ENCODE data around the gene TOP3B. TPM values are rescaled to one million over a fixed set of nuclear protein-coding genes. Genes with fewer than 3 reads are reported as not detected.

The TOP3B gene
- total and polyA plus RNA-seq, 10 of the 15 experiments (the other 5 are each of a cell fraction or from before 2014, with no cell fraction given): 0.60 to 47.3 (median 33.7) TPM

DNA sequence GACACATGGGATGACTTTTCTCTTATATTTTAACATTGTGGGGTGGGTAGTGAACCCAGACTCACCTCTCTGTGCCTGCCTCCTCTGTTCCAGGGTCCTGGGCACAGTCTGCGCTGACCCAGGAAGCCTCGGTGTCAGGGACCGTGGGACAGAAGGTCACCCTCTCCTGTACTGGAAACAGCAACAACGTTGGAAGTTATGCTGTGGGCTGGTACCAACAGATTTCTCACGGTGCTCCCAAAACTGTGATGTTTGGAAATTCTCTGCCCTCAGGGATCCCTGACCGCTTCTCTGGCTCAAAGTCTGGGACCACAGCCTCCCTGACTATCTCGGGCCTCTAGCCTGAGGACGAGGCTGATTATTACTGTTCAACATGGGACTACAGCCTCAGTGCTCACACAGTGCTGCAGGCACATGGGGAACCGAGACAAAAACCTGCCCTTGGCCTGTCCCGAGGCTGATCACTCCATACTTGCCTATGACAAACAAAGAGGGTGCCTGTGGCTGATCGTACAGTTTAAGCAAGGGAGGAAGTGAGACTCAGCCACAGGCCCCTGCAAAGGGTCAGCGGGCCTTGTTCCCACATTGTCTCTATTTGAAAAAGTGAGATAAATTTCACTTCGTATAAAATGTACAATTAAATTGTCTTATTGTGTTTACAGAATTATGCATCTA is 43.7 kb upstream of the TOP3B start (continued):
- TF ChIP-seq, protein P1, sequence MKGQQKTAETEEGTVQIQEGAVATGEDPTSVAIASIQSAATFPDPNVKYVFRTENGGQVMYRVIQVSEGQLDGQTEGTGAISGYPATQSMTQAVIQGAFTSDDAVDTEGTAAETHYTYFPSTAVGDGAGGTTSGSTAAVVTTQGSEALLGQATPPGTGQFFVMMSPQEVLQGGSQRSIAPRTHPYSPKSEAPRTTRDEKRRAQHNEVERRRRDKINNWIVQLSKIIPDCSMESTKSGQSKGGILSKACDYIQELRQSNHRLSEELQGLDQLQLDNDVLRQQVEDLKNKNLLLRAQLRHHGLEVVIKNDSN (IDR thresholded peaks at IDR 0.05; ENCODE audit: borderline replicate concordance, extremely low read length, insufficient read depth, low read depth, low read length): no peak
- TF ChIP-seq ZNF274 (IDR thresholded peaks at IDR 0.05; ENCODE audit: insufficient read depth, insufficient read length) (no peak), BHLHE40 (IDR thresholded peaks at IDR 0.05; ENCODE audit: borderline replicate concordance in 1 of 2, low read depth in 2 of 2, low read length in 1 of 2) (peak; percentile 53 to 63; a peak in 3 of 4 replicates), NFXL1 (IDR thresholded peaks at IDR 0.05; ENCODE audit: borderline replicate concordance) (no peak), MTA2 (IDR thresholded peaks at IDR 0.05; ENCODE audit: low read depth) (peak; percentile 56; the same call in 1 of the 2 replicates), ZSCAN29 (IDR thresholded peaks at IDR 0.05) (no peak), ZNF24 (IDR thresholded peaks at IDR 0.05) (peak; percentile 66; the same call in 1 of the 2 replicates), NFYB (IDR thresholded peaks at IDR 0.05; ENCODE audit: insufficient read depth, low read depth, low read length) (no peak), SP1 (IDR thresholded peaks at IDR 0.05; ENCODE audit: low read depth, low read length) (no peak), PBX3 (IDR thresholded peaks at IDR 0.05; ENCODE audit: insufficient replicate concordance, low read depth, low read length) (no peak), BRCA1 (IDR thresholded peaks at IDR 0.05; ENCODE audit: low read depth, low read length) (no peak), RELA (IDR thresholded peaks at IDR 0.05; ENCODE audit: borderline replicate concordance, partially characterized antibody) (no peak), SMAD1 (IDR thresholded peaks at IDR 0.05; ENCODE audit: low read depth, partially characterized antibody) (no peak), E2F4 (IDR thresholded peaks at IDR 0.05; ENCODE audit: low read depth, low read length) (no peak)
- TF ChIP-seq, protein P2, sequence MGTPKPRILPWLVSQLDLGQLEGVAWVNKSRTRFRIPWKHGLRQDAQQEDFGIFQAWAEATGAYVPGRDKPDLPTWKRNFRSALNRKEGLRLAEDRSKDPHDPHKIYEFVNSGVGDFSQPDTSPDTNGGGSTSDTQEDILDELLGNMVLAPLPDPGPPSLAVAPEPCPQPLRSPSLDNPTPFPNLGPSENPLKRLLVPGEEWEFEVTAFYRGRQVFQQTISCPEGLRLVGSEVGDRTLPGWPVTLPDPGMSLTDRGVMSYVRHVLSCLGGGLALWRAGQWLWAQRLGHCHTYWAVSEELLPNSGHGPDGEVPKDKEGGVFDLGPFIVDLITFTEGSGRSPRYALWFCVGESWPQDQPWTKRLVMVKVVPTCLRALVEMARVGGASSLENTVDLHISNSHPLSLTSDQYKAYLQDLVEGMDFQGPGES (IDR thresholded peaks at IDR 0.05): no peak
- TF ChIP-seq, protein P3, sequence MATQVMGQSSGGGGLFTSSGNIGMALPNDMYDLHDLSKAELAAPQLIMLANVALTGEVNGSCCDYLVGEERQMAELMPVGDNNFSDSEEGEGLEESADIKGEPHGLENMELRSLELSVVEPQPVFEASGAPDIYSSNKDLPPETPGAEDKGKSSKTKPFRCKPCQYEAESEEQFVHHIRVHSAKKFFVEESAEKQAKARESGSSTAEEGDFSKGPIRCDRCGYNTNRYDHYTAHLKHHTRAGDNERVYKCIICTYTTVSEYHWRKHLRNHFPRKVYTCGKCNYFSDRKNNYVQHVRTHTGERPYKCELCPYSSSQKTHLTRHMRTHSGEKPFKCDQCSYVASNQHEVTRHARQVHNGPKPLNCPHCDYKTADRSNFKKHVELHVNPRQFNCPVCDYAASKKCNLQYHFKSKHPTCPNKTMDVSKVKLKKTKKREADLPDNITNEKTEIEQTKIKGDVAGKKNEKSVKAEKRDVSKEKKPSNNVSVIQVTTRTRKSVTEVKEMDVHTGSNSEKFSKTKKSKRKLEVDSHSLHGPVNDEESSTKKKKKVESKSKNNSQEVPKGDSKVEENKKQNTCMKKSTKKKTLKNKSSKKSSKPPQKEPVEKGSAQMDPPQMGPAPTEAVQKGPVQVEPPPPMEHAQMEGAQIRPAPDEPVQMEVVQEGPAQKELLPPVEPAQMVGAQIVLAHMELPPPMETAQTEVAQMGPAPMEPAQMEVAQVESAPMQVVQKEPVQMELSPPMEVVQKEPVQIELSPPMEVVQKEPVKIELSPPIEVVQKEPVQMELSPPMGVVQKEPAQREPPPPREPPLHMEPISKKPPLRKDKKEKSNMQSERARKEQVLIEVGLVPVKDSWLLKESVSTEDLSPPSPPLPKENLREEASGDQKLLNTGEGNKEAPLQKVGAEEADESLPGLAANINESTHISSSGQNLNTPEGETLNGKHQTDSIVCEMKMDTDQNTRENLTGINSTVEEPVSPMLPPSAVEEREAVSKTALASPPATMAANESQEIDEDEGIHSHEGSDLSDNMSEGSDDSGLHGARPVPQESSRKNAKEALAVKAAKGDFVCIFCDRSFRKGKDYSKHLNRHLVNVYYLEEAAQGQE (IDR thresholded peaks at IDR 0.05; ENCODE audit: low read depth, low read length): no peak
- TF ChIP-seq, protein P4, sequence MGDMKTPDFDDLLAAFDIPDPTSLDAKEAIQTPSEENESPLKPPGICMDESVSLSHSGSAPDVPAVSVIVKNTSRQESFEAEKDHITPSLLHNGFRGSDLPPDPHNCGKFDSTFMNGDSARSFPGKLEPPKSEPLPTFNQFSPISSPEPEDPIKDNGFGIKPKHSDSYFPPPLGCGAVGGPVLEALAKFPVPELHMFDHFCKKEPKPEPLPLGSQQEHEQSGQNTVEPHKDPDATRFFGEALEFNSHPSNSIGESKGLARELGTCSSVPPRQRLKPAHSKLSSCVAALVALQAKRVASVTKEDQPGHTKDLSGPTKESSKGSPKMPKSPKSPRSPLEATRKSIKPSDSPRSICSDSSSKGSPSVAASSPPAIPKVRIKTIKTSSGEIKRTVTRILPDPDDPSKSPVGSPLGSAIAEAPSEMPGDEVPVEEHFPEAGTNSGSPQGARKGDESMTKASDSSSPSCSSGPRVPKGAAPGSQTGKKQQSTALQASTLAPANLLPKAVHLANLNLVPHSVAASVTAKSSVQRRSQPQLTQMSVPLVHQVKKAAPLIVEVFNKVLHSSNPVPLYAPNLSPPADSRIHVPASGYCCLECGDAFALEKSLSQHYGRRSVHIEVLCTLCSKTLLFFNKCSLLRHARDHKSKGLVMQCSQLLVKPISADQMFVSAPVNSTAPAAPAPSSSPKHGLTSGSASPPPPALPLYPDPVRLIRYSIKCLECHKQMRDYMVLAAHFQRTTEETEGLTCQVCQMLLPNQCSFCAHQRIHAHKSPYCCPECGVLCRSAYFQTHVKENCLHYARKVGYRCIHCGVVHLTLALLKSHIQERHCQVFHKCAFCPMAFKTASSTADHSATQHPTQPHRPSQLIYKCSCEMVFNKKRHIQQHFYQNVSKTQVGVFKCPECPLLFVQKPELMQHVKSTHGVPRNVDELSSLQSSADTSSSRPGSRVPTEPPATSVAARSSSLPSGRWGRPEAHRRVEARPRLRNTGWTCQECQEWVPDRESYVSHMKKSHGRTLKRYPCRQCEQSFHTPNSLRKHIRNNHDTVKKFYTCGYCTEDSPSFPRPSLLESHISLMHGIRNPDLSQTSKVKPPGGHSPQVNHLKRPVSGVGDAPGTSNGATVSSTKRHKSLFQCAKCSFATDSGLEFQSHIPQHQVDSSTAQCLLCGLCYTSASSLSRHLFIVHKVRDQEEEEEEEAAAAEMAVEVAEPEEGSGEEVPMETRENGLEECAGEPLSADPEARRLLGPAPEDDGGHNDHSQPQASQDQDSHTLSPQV (IDR thresholded peaks at IDR 0.05): no peak
